Uterus (tissue), 4 donors: Measurements from ENCODE around the gene DST. TPM values are rescaled to one million over a fixed set of nuclear protein-coding genes. Genes with fewer than 3 reads are reported as not detected.

Experiments
- DNase-seq, 2 donors: peaks; one replicate each; pipeline ENCODE4 v3.0.0-alpha.2; 2019 to 2020
- H3K27ac ChIP-seq, 2 donors: fragments of 200-600 bp; sonication (generic); 1 replicate in 1 of 2; 2 replicates in 1 of 2; pipeline ENCODE4 v1.5.1; 2016 to 2018
- H3K27me3 ChIP-seq, 2 donors: fragments of 200-600 bp; sonication (generic); one replicate each; pipeline ENCODE4 v1.5.1; 2018 to 2019; ENCODE audit warnings: control low read depth in 1 of 2
- H3K36me3 ChIP-seq, 2 donors: fragments of 200-600 bp; sonication (generic); one replicate each; pipeline ENCODE4 v1.5.1; 2019; ENCODE audit warnings: control low read depth in 1 of 2
- H3K4me1 ChIP-seq, 2 donors: fragments of 200-600 bp; sonication (generic); one replicate each; pipeline ENCODE4 v1.5.1; 2018 to 2019; ENCODE audit warnings: control low read depth in 1 of 2
- H3K4me3 ChIP-seq, 2 donors: fragments of 200-600 bp; sonication (generic); 1 replicate in 1 of 2; 2 replicates in 1 of 2; pipeline ENCODE4 v1.5.1; 2018 to 2019; ENCODE audit warnings: mild to moderate bottlenecking in 1 of 2
- H3K9me3 ChIP-seq, 2 donors: fragments of 200-600 bp; sonication (generic); one replicate each; pipeline ENCODE4 v1.5.1; 2019; ENCODE audit warnings: control low read depth in 1 of 2
- CTCF ChIP-seq, 4 experiments: fragments of 200-600 bp in 2 of 4; fragments of 450-650 bp in 2 of 4; sonication (generic) in 2 of 4; IDR thresholded peaks; one replicate each; pipeline ENCODE4 v1.5.1; 2016 to 2019; ENCODE audit warnings: antibody characterized with exemption in 4 of 4, mild to moderate bottlenecking in 2 of 4, moderate library complexity in 1 of 4
- POLR2A ChIP-seq, 2 donors: fragments of 450-650 bp; IDR thresholded peaks; one replicate each; pipeline ENCODE4 v1.6.1; 2016; ENCODE audit warnings: antibody characterized with exemption in 2 of 2, mild to moderate bottlenecking in 1 of 2, moderate library complexity in 1 of 2
- intact Hi-C: fragments of 100-400 bp; cut with DNase I; formaldehyde crosslinking; loops from one replicate; pipeline ENCODE4 v1.15.1; 2023; ENCODE audit warnings: low total_unique reads
- total RNA-seq, 4 donors: library from RNA; depleted of rRNA in 3 of 4; stranded (reverse); fragments of >200 nt in 3 of 4; gene quantifications; one replicate each; pipeline versions ENCODE4 v1.1.0 to v1.2.4, GENCODE V29; 2014 to 2023
- donor health status: DM: yes; HTN: yes; CAD: no.

The DST gene
- total RNA-seq, 4 donors from 2014 or later: 307 to 809 (median 516) TPM

- no peak overlapping the region for H3K27ac ChIP-seq
- TF ChIP-seq POLR2A (IDR thresholded peaks at IDR 0.05) (no peak), CTCF (IDR thresholded peaks at IDR 0.05) (no peak)
- H3K27me3 ChIP-seq: no peaks in the 10 kb centered on the region
- intact Hi-C loops: no loop called here
- no peak for DNase-seq
- no peaks in the 10 kb centered on the region for H3K36me3 ChIP-seq
- no peaks in the 10 kb centered on the region for H3K9me3 ChIP-seq
- H3K4me1 ChIP-seq: no peaks in the 10 kb centered on the region
- no peak overlapping the region for H3K4me3 ChIP-seq
Observed at GRCh38 chr6:56580271-56580670, 62.4 kb downstream of the DST start.

- no peak overlapping the region for H3K4me3 ChIP-seq
- DNase-seq: no peak
- TF ChIP-seq CTCF (IDR thresholded peaks at IDR 0.05): no peak
- no peak for TF ChIP-seq POLR2A (IDR thresholded peaks at IDR 0.05)
- intact Hi-C loops: no loop called here
- no peaks in the 10 kb centered on the region for H3K27me3 ChIP-seq
- no peak overlapping the region for H3K27ac ChIP-seq
- no peaks in the 10 kb centered on the region for H3K9me3 ChIP-seq
- H3K4me1 ChIP-seq: no peaks in the 10 kb centered on the region
- H3K36me3 ChIP-seq: no peaks in the 10 kb centered on the region
Observed at GRCh38 chr6:56579155-56579851, 63.4 kb downstream of the DST start.

GRCh38 chr6:56575736-56576135, 67.0 kb downstream of the DST start:
- Histone ChIP-seq H3K4me3 (no peak overlapping the region), H3K27me3 (no peaks in the 10 kb centered on the region), H3K36me3 (no peaks in the 10 kb centered on the region), H3K4me1 (no peaks in the 10 kb centered on the region), H3K27ac (no peak overlapping the region), H3K9me3 (no peaks in the 10 kb centered on the region)
- DNase-seq: no peak
- TF ChIP-seq POLR2A (IDR thresholded peaks at IDR 0.05): no peak
- no peak for TF ChIP-seq CTCF (IDR thresholded peaks at IDR 0.05)
- intact Hi-C loops: no loop called here

- Histone ChIP-seq H3K4me3 (no peak overlapping the region), H3K4me1 (no peaks in the 10 kb centered on the region), H3K36me3 (no peaks in the 10 kb centered on the region), H3K27me3 (no peaks in the 10 kb centered on the region), H3K27ac (no peak overlapping the region), H3K9me3 (no peaks in the 10 kb centered on the region)
- TF ChIP-seq CTCF (IDR thresholded peaks at IDR 0.05): no peak
- no peak for TF ChIP-seq POLR2A (IDR thresholded peaks at IDR 0.05)
- intact Hi-C loops: no loop called here
- no peak for DNase-seq
Observed at GRCh38 chr6:56574292-56574691, 68.4 kb downstream of the DST start.

GRCh38 chr6:56573624-56574023, 69.1 kb downstream of the DST start:
- H3K4me1 ChIP-seq: no peaks in the 10 kb centered on the region
- DNase-seq: no peak
- TF ChIP-seq POLR2A (IDR thresholded peaks at IDR 0.05): no peak
- no peak for TF ChIP-seq CTCF (IDR thresholded peaks at IDR 0.05)
- H3K27me3 ChIP-seq: no peaks in the 10 kb centered on the region
- intact Hi-C loops: no loop called here
- no peak overlapping the region for H3K4me3 ChIP-seq
- no peaks in the 10 kb centered on the region for H3K36me3 ChIP-seq
- peak overlapping the region in 1 of 2 donors; percentile 59 for H3K27ac ChIP-seq
- H3K9me3 ChIP-seq: no peaks in the 10 kb centered on the region
